Mucosa of rectum (tissue), 2 donors: ENCODE results near the gene MAD2L1.
"Not testable (repeated sequence)": the region's sequence is repeated elsewhere in the genome, so short reads cannot be mapped to it uniquely, and the experiment has no call there.

Experiments used
- H3K27ac ChIP-seq, 2 donors: one replicate each; pipeline ENCODE4 v1.7.0; 2013; ENCODE audit warnings: inconsistent platforms in 2 of 2, low read depth in 2 of 2, low read length in 2 of 2
- H3K27me3 ChIP-seq, 2 donors: one replicate each; pipeline ENCODE4 v1.7.0; 2013; ENCODE audit warnings: low read length in 2 of 2; ENCODE audit not compliant: control insufficient read depth in 2 of 2, insufficient read depth in 2 of 2
- H3K36me3 ChIP-seq, 2 donors: one replicate each; pipeline ENCODE4 v1.7.0; 2013; ENCODE audit warnings: low read length in 2 of 2; ENCODE audit not compliant: control insufficient read depth in 2 of 2, insufficient read depth in 2 of 2
- H3K4me1 ChIP-seq, 2 donors: one replicate each; pipeline ENCODE4 v1.7.0; 2013; ENCODE audit warnings: low read length in 2 of 2, mild to moderate bottlenecking in 1 of 2; ENCODE audit not compliant: control insufficient read depth in 2 of 2, insufficient read depth in 2 of 2
- H3K4me3 ChIP-seq, 2 donors: one replicate each; pipeline ENCODE4 v1.7.0; 2013; ENCODE audit warnings: low read length in 2 of 2
- H3K9ac ChIP-seq, 2 donors: one replicate each; pipeline ENCODE4 v1.7.0; 2013; ENCODE audit warnings: low read length in 2 of 2, low read depth in 1 of 2, mild to moderate bottlenecking in 1 of 2
- H3K9me3 ChIP-seq, 2 donors: one replicate each; pipeline ENCODE4 v1.7.0; 2013; ENCODE audit warnings: low read length in 2 of 2; ENCODE audit not compliant: control insufficient read depth in 2 of 2
- donor health status: healthy.
- donor health status: Normal muscosa, but diverticular disease.

Gene MAD2L1

GRCh38 chr4:120066517-120067340 lies at the start of gene MAD2L1:
Gene MAD2L1, minus strand, starts transcription at chr4:120066848. Its CDS starts 114 bp downstream, at chr4:120066734.
- no peaks in the 10 kb centered on the region for H3K9me3 ChIP-seq
- no peaks in the 10 kb centered on the region for H3K36me3 ChIP-seq
- H3K4me3 ChIP-seq: peak within 1 kb of the TSS; percentile 92 to 99
- peaks cover 10 to 14% of the 10 kb centered on the region in 2 donors for H3K4me1 ChIP-seq
- peak within 1 kb of the TSS; percentile 87 to 96 for H3K9ac ChIP-seq
- H3K27ac ChIP-seq: peak within 1 kb of the TSS; percentile 94 to 96
- H3K27me3 ChIP-seq: no peaks in the 10 kb centered on the region

- no peaks in the 10 kb centered on the region for H3K36me3 ChIP-seq
- H3K27me3 ChIP-seq: no peaks in the 10 kb centered on the region
- H3K9me3 ChIP-seq: no peaks in the 10 kb centered on the region
- H3K9ac ChIP-seq: no peak overlapping the region
- no peak overlapping the region for H3K4me3 ChIP-seq
- H3K4me1 ChIP-seq: no peaks in the 10 kb centered on the region
- no peak overlapping the region for H3K27ac ChIP-seq
These were observed 45.1 kb upstream of the MAD2L1 start for GRCh38 chr4:120111745-120112144.

DNA sequence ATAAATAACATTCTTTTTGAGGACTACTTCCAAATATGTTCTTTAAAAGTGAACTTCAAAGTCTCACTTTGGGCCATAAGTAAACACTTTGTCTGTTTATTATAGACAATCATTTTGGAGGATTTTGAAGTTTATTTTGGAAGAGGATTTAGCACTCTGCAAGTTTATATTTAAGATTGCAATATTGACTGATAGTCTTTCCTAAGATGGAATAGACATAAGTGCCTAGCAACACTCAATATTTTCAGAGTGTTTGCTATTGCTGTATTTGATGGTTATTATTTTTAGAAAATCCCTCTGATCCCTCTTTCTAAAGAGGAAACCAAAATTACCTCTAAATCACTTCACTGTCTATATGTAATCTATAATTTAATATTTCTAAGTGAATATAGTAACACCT lies 42.8 kb upstream of the MAD2L1 start:
- H3K9me3 ChIP-seq: no peaks in the 10 kb centered on the region
- H3K36me3 ChIP-seq: no peaks in the 10 kb centered on the region
- H3K4me3 ChIP-seq: no peak overlapping the region
- no peaks in the 10 kb centered on the region for H3K4me1 ChIP-seq
- no peak overlapping the region for H3K27ac ChIP-seq
- no peak overlapping the region for H3K9ac ChIP-seq
- no peaks in the 10 kb centered on the region for H3K27me3 ChIP-seq

DNA sequence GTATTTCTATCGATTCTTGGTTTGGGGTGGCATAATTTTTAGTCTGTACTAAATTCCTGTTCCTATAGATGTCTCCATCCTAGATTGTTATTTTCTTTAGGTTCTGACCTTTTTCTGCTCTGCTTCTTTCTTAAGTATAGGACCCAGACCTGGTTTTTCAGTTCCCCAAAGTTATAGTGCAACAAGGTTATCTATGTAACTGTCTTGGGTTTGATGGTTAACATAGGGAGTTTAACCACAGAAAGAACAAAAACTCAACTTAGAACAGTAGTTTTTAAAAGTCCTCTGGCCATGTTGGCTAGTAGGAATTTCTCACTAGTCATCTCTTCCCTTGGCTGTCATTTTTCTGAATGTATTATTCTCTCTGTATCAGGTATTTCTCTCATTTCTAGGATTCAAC lies 38.8 kb upstream of the MAD2L1 start:
- no peak overlapping the region for H3K27ac ChIP-seq

DNA sequence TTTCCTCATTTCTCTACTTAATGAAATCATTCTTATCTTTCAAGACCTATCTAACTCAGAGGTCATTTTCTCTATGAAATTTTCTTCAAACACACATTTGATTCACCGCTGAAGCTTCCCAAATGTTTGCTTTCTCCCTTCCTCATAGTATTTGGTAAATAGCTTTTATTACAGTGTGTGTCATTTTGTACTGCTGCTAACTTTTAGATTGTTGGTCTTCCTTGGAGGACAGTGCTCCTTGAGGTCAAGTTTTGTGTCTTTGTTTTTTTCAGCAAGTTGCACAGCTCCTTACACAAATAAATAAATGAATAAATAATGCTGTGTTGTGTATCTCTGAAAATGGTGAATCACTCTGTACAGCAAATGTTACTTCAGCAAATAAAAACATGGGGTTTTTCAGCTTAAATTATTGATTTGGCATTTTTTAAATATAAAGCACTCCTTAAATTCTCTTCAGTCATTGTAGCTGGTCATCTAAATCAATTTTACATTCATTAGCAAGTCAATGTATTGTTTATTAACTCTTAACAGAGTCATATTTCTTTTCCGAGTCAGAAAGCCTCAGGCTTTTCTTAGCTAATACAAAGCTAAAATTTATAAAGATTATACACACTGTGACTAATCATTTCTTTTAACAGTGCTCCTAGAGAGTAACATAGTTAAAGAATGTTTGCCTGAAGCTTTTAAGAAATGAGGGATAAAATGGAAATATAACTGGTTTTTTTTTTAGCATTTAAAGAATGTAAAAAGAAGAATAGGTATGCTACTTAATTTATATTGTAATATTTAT lies 30.1 kb upstream of the MAD2L1 start:
- Histone ChIP-seq H3K36me3 (no peaks in the 10 kb centered on the region), H3K4me3 (no peak overlapping the region), H3K4me1 (no peaks in the 10 kb centered on the region), H3K9ac (no peak overlapping the region), H3K27ac (no peak overlapping the region), H3K9me3 (no peaks in the 10 kb centered on the region), H3K27me3 (no peaks in the 10 kb centered on the region)

More for the DNA sequence above, 38.8 kb upstream of the MAD2L1 start:
- H3K4me1 ChIP-seq: no peaks in the 10 kb centered on the region
- H3K9ac ChIP-seq: no peak overlapping the region
- H3K9me3 ChIP-seq: no peaks in the 10 kb centered on the region
- H3K27me3 ChIP-seq: no peaks in the 10 kb centered on the region
- H3K4me3 ChIP-seq: no peak overlapping the region
- H3K36me3 ChIP-seq: no peaks in the 10 kb centered on the region

DNA sequence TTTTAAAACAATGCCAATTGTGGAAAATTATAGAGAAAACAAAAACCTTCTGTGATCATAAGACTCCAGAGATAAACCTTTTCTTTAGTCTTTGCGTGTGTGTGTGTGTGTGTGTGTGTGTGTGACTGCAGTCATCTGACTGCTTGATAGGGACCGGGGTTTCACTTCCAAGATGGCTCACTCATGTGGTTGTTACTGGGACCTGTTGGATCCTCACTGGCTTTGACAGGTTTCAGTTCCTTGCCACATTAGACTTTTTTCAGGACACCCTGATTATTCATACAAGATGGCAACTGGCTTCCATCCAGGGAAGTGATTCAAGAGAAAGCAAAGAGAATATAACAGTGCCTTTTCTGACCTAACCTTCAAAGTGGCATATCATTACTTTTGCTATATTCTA lies 21.9 kb upstream of the MAD2L1 start:
- H3K9me3 ChIP-seq: no peaks in the 10 kb centered on the region
- no peak overlapping the region for H3K4me3 ChIP-seq
- no peaks in the 10 kb centered on the region for H3K4me1 ChIP-seq
- no peak overlapping the region for H3K27ac ChIP-seq
- no peak overlapping the region for H3K9ac ChIP-seq
- H3K36me3 ChIP-seq: no peaks in the 10 kb centered on the region
- no peaks in the 10 kb centered on the region for H3K27me3 ChIP-seq

- not testable (repeated sequence) for H3K9me3 ChIP-seq, H3K27me3 ChIP-seq, H3K4me1 ChIP-seq, H3K36me3 ChIP-seq, H3K27ac ChIP-seq, H3K4me3 ChIP-seq, H3K9ac ChIP-seq
These were observed 21.4 kb upstream of the MAD2L1 start for GRCh38 chr4:120088066-120088465.

DNA sequence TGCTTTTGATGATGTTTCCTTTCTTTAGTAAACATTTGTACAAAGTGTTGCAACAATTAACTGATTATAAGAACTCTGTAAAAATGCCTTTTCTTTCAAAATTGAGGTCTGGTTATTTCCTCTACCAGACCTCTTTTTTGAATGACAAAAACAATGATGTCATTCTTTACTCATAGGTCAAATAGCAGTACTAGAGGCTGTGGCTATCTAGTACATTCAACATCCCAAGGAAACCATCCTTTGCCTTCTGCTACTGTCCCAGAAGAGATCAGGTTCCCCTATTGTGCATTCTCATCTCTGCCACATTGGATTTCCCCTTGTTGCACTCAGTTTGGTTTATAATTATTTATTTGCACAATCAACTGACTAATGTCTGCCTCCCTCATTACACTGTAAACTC lies 19.1 kb upstream of the MAD2L1 start:
- no peaks in the 10 kb centered on the region for H3K36me3 ChIP-seq
- H3K4me1 ChIP-seq: no peaks in the 10 kb centered on the region
- H3K4me3 ChIP-seq: no peak overlapping the region
- no peaks in the 10 kb centered on the region for H3K27me3 ChIP-seq
- no peak overlapping the region for H3K27ac ChIP-seq
- no peaks in the 10 kb centered on the region for H3K9me3 ChIP-seq
- no peak overlapping the region for H3K9ac ChIP-seq

DNA sequence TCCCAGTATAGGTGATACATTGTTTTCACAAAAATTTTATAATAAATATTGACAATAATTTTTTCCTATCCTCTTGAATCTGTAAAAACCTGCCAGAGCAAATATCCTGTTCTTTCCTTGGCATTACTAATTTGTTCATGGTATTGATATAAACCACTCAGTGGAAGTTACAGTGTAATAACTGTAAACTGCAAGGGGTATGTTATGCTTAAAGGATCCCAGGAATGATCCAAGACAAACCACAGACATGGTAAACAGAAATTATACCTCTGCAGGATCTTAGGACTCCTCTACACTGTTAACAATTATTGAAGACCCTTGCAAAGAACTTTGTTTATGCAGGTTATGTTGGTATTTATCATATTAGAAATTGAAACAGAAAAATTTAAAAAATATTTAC lies 17.7 kb upstream of the MAD2L1 start:
- Histone ChIP-seq H3K9ac (no peak overlapping the region), H3K9me3 (no peaks in the 10 kb centered on the region), H3K4me3 (no peak overlapping the region), H3K27ac (no peak overlapping the region), H3K27me3 (no peaks in the 10 kb centered on the region), H3K4me1 (no peaks in the 10 kb centered on the region), H3K36me3 (no peaks in the 10 kb centered on the region)

DNA sequence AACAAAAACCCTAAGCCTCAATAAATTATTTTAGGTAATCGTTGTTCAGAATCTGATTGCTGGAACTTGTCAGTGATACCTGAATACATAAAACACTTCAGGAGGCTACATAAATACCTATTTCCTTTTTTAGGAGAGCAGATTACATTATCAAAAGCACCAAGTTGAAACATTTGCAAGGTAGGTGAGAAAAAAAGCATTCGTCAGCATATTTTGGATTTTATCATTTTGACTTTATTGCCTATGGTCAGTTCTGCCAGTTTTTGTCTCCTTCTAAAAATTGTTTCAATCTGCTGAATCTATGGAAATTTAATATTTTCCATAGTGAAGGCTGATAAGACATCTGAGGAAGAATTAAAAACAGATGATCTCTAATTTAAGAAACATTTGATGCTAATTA lies 16.5 kb upstream of the MAD2L1 start:
- Histone ChIP-seq H3K27ac (no peak overlapping the region), H3K4me1 (no peaks in the 10 kb centered on the region), H3K27me3 (no peaks in the 10 kb centered on the region), H3K36me3 (no peaks in the 10 kb centered on the region), H3K9ac (no peak overlapping the region), H3K9me3 (no peaks in the 10 kb centered on the region), H3K4me3 (no peak overlapping the region)
